Measurements from ENCODE around the gene SLC35B4.
"Not testable (repeated sequence)": the region's sequence is repeated elsewhere in the genome, so short reads cannot be mapped to it uniquely, and the experiment has no call there.

The SLC35B4 gene

GRCh38 chr7:134330974-134331373, 14.2 kb upstream of the SLC35B4 start:
- DNase-seq, result no peak

GRCh38 chr7:134329614-134330346, 13.1 kb upstream of the SLC35B4 start:
- DNase-seq, result no peak

- DNase-seq, result no peak
Observed at GRCh38 chr7:134328900-134329299, 12.2 kb upstream of the SLC35B4 start.

GRCh38 chr7:134327896-134328295, 11.2 kb upstream of the SLC35B4 start:
- DNase-seq, result peak; percentile 22

GRCh38 chr7:134324107-134324506, 7.4 kb upstream of the SLC35B4 start:
- no peak for DNase-seq

- DNase-seq, result no peak
Observed at GRCh38 chr7:134320201-134320600, 3.5 kb upstream of the SLC35B4 start.

GRCh38 chr7:134318443-134318842, 1.7 kb upstream of the SLC35B4 start:
- no peak for DNase-seq

GRCh38 chr7:134317434-134317833, 704 bp upstream of the SLC35B4 start:
- no peak for DNase-seq

- DNase-seq, result no peak
Observed at GRCh38 chr7:134315679-134316538, 821 bp downstream of the SLC35B4 start.

- no peak for DNase-seq
Observed at GRCh38 chr7:134313543-134313942, 3.2 kb downstream of the SLC35B4 start.

GRCh38 chr7:134312717-134313116, 4.0 kb downstream of the SLC35B4 start:
- DNase-seq, result no peak

- DNase-seq, result no peak
Observed at GRCh38 chr7:134311807-134312206, 4.9 kb downstream of the SLC35B4 start.

GRCh38 chr7:134308548-134308947, 8.2 kb downstream of the SLC35B4 start:
- DNase-seq, result no peak

- no peak for DNase-seq
Observed at GRCh38 chr7:134307320-134307719, 9.4 kb downstream of the SLC35B4 start.

- DNase-seq, result no peak
Observed at GRCh38 chr7:134302120-134302519, 14.6 kb downstream of the SLC35B4 start.

- no peak for DNase-seq
Observed at GRCh38 chr7:134301592-134301991, 15.1 kb downstream of the SLC35B4 start.

- no peak for DNase-seq
Observed at GRCh38 chr7:134300988-134301387, 15.7 kb downstream of the SLC35B4 start.

- no peak for DNase-seq
Observed at GRCh38 chr7:134298902-134299683, 17.6 kb downstream of the SLC35B4 start.

- no peak for DNase-seq
Observed at GRCh38 chr7:134297489-134297888, 19.2 kb downstream of the SLC35B4 start.

- DNase-seq, result not testable (repeated sequence)
Observed at GRCh38 chr7:134295982-134296381, 20.7 kb downstream of the SLC35B4 start.

GRCh38 chr7:134293002-134293740, 23.6 kb downstream of the SLC35B4 start:
- DNase-seq, result no peak

- DNase-seq, result no peak
Observed at GRCh38 chr7:134290286-134290685, 26.4 kb downstream of the SLC35B4 start.

GRCh38 chr7:134289841-134290240, 26.9 kb downstream of the SLC35B4 start:
- DNase-seq, result no peak
